Measurements from ENCODE around the gene GAS6.
"Not testable (repeated sequence)": the region's sequence is repeated elsewhere in the genome, so short reads cannot be mapped to it uniquely, and the experiment has no call there.

Gene GAS6

DNA sequence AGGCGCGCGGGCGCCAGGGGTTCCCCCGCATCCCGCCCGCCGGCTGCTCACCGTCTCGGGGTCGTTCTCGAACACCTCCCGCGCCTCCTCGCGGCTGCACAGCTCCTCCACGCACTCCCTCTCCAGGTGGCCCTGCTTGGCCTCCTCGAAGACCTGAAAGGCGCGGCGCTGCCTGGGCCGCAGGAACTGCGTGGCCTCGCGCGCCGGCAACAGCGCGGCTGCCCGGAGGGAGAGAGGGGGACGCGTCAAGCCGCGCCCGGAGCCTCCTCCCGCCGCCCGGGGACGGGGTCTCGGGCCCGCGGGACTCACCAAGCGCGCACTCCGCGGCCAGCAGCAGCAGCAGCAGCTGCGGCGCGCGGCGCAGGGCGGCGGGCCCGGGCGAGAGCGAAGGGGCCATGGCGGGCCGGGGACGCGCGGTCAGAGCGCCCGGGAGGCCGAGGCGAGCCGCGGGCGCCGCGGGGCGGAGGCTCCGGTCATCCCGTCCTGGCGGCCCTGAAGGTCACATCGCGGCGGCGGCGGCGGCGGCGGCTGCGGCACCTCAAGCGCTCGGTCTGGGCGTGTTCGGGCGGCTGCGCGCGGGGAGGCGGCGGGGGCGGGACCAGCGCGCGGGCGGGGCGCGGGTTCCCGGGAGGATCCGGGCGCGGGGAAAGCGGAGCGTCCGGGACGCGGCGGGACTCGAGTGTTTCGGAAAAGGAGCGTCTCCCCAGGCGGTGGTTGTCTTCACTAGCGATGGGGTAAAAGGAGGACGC is at the start of gene GAS6:
Gene GAS6 (minus strand): TSS at position 553 of the 749 bp plus-strand sequence. CDS start 156 bp downstream, at position 397.
- no peak for DNase-seq (ENCODE audit: low read depth)

GRCh38 chr13:113913408-113913807 is 49.5 kb upstream of the GAS6 start:
- not testable (repeated sequence) for DNase-seq (ENCODE audit: low read depth)

DNA sequence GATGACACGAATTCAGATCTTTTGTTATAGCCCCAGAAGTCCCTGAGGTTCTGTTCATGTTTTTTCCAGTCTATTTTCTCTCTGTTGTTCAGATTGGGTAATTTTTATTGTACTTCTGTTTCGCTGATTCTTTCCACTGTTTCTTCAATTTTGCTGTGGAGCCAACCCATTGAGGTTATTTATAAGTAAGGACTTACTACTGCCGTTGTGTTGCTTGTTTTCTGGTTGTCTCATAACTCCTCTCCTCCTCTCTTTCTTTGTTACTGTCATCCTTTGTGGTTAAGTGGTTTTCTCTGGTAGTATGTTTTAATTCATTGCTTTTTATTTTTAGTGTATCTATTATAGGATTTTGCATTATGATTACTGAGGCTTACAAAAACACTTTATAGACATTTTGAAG is 48.7 kb upstream of the GAS6 start:
- DNase-seq (ENCODE audit: low read depth) = no peak

GRCh38 chr13:113907635-113908617 is 44.0 kb upstream of the GAS6 start:
- peak; percentile 67 for DNase-seq (ENCODE audit: low read depth)

GRCh38 chr13:113906571-113906970 is 42.7 kb upstream of the GAS6 start:
- DNase-seq (ENCODE audit: low read depth) = no peak

- DNase-seq (ENCODE audit: low read depth) = no peak
These were observed 42.1 kb upstream of the GAS6 start for GRCh38 chr13:113905942-113906341.

DNA sequence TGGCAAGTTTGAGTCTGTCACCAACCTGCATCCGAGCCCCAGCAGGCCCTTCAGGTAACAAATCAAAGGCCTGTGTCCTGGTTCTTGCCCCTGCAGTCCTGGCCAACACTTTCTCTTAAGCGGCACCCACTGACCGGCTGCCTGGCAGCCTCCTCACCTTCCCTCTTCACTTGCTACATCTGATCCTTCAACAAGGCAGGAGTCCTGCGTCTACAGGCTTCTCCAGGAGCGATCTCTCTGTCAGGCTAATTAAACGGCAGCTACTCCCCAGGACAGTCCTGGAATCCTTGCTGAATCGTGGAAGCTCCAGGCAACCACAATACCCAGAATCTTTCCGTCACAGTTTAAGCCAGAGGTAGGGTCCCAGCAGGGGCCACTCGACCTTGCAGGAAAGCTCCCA is 41.1 kb upstream of the GAS6 start:
- no peak for DNase-seq (ENCODE audit: low read depth)

DNA sequence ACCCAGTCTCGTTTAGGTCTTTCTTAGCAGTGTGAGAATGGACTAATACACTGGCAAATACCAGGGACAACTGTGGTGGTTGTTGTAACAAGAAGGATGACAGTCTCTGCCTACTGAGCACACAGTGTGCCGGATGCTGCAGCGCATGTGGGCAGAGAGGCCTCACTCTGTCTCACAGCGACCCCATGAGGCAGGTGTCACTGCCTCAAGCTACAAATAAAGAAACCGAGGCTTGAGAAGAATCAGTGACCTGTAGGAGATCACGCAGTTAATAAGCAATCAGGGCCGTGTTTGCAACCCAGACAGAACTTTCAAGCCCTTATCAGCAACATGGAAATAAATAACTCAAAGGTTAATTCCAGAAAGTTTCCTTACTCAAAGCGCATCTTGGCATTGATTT is 40.5 kb upstream of the GAS6 start:
- no peak for DNase-seq (ENCODE audit: low read depth)

DNA sequence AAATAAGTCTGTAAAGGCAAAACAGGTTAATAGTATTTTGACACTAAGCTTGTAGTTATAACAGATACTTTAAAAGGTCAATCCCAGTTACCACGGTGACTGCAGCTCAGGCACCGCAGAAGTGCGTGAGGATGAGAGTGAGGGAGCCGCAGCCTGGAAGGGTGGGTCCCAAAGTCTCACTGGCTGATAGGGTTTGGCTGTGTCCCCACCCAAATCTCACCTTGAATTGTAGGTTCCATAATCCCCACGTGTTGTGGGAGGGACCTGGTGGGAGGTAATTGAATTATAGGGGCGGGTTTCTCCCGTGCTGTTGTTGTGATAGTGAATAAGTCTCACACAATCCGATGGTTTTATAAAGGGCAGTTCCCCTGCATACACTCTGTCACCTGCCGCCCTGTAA is 40.0 kb upstream of the GAS6 start:
- no peak for DNase-seq (ENCODE audit: low read depth)

DNA sequence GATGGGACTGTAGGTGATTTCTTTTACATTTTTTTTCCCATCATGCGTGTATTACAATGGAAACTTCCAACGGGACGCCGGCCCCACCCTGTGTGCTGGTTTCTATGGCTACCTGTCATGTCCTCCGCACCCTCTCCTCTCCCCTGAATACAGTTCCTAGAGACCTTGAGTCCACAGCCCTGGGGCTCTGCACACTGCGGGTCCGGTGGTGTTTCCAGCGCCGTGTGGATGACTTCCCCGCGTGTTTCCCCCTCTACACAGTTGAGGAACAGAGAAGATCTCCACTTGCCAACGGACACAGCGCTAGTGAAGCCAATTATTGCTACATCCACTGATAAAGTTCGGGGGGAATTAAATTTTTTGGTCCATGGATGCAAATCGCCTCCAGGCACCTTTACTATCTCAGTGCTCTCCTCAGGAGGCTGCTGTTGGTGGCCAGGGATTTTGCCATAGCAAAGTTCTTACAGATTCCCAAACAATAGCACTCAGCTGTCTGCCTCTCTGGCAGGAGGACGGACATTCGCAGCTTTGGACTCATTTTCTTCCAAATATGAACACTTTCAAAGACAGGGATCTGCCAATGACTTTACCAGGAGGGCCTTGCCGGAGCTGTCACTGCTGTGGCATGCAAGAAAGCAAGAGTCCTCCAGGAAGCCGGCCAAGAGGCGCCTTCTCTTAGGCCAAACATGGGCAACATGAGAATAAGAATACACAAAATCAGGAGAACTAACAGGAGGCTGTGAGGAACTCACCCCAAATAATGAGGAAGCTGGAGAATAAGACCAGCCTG is 39.3 kb upstream of the GAS6 start:
- DNase-seq (ENCODE audit: low read depth) = peak; percentile 86

- DNase-seq (ENCODE audit: low read depth) = no peak
These were observed 38.6 kb upstream of the GAS6 start for GRCh38 chr13:113902481-113902880.

DNA sequence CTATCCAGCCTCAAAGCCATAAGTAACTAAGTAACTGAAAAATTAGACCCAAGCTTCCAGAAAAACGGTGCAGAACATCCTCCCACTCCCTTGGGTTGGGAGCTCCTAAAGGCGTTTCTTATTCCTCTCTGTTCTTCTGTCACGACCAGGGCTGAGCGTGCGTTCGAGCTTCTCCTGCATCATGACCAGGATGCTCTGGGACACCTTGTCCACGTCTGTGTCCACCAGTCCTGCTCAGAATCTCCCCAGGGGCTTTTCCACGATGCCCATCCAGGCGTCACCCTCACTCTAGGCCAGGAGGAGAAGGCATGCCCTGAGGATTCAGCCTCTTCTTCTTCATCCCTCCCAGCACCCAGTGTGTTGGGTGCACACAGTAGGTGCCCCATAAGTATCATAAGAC is 37.8 kb upstream of the GAS6 start:
- no peak for DNase-seq (ENCODE audit: low read depth)

DNA sequence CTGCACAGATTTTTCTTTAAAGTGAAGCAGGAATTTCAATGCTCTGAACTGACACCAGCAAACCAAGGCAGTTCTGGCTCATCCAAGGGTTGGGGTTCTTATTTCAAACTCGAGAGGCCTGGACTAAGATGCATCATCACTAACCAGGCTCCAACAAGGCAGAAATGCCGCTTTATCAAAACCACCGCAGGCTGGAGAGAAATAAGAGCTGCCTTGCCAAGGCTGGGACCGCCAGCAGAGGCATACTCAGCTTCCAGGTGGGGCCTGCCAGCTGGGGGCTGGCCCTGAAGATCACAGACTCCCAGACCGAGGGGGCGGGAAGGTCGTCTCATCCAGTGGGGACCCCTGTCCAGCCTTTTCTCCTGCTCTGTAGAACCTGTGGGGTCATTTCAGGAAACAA is 37.4 kb upstream of the GAS6 start:
- no peak for DNase-seq (ENCODE audit: low read depth)

DNA sequence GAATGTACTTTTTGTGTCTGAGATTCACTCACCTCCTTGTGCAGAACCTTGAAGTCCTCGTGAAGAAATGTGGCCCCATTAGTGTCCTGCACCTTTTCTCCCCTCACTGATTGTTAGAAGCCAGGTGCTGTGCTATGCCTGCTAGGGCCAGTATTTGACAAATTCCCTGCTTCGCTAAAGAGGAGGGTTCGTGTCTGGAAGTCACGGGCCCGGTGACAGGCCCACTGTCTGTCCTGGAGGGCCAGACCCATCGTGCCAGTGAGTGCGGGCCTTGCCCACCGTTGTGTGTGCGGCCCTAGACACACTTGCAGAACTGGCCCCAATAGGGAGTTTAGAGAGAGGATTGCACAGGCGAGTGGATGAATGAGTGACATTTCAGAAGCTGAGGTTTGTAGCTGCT is 36.8 kb upstream of the GAS6 start:
- DNase-seq (ENCODE audit: low read depth) = no peak

DNA sequence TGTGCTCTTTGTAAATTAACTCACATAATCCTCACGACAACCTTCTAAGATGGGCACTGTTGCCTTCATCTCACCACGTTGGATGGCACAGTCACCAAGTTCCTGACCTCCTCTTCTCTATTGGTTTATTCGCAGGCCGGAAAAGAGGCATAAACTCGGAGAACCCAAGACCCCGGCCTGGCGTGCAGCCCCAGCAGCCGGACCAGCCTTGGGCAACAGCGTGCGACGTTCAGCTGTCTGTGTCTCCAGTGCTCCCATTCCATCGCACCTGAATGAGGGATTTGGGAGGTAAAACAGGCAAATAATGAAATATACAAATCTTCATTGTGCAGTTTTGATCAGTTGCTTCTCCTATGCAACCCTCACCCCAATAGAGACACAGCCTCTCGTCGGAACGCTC is 34.5 kb upstream of the GAS6 start:
- DNase-seq (ENCODE audit: low read depth) = no peak

DNA sequence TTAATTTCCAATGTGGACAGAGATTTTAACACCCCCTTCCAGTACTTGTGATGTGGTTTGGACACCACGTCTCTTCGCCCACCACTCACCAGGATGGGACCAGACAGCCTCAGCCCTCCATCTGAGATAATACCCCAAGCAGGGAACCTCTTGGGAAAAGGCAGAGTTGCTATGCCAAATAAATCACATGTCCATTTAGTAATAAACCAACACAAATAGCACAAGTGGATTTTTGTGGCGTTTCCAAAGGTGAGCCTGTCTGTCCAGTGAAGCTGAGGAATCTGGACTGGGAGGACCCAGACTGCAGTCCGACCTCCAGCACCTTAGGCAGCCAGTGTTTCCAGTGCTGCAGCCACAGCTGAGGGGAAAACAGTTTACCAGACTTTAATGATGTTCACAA is 34.1 kb upstream of the GAS6 start:
- DNase-seq (ENCODE audit: low read depth) = no peak

DNA sequence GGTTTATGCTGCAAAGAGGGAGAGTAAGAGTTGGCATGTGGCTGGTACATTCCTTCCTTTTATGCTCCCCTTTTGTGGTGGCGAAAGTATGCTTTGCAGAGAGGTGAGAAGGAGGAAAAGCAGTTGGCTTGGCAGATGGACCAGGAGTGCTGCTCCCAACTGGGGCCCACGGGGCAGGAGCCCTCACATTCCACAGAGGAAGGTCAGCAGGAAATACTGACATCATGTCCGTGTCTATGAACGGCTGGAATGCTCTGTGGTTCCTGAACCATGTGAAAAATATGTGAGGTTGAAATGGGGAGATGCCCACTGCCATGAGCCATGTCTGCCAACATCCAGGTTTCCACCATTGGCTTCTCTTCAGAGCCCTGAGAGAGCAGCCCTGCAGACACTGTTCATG is 33.3 kb upstream of the GAS6 start:
- DNase-seq (ENCODE audit: low read depth) = peak; percentile 97

GRCh38 chr13:113895436-113895835 is 31.6 kb upstream of the GAS6 start:
- DNase-seq (ENCODE audit: low read depth) = no peak

DNA sequence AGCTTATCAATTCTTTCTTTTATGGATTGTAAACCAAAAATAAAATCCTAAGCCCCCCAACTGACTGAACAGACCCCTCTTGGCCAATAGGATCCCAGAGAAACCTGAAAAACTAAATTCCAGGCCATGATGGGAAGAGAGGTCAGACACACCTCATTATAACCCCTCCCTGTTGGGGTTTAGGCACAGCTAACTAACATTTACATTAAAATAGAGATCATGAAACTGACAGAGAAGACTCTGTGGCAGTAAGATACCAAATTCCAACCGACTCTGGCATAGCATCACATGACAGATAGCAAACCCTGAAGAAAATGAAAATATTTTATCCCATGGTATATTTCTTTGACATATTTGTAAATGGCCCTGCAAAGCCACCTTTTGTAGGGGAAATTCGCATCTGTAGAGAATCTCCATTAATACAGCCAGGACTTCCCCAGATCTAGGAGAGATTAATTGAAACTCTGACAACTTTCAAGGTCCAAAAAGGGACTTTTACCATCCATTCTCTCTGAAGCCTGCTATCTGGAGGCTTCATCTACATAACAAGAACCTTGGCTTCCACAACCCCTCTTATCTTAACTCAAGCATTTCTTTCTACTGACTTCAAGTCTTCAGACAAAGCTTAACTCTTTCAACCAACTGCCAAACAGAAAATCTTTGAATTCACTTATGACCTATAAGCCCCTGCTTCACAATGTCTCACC is 27.1 kb upstream of the GAS6 start:
- DNase-seq (ENCODE audit: low read depth) = no peak

DNA sequence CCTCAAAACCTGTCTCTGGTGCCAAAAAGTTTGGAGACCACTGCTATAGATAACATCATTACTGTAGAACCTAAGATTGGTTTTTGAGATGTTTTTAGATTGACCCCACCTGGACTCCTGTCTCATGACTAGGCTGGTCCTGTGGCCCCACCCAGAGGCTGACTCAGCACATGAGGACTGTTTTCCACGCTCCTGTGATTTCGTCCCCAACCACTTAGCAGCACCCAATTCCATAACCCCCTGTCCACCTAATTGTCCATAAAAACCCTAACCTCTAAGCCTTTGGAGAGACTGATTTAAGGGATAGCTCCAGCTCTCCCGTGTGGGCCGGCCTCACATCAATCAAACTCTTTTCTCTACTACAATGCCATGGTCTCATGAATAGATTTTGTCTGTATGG is 25.6 kb upstream of the GAS6 start:
- no peak for DNase-seq (ENCODE audit: low read depth)

GRCh38 chr13:113888701-113889330 is 24.9 kb upstream of the GAS6 start:
- no peak for DNase-seq (ENCODE audit: low read depth)

Measured in GM04503 (cell line).